Lung microvascular endothelial cell (primary cell): ENCODE results near the gene KLHDC8A. TPM values are rescaled to one million over a fixed set of nuclear protein-coding genes. Genes with fewer than 3 reads are reported as not detected.
"Not testable (repeated sequence)": the region's sequence is repeated elsewhere in the genome, so short reads cannot be mapped to it uniquely, and the experiment has no call there.

Experiments used
- DNase-seq, 2 donors: peaks; one replicate each; pipeline versions ENCODE4 v3.0.0 to v3.0.0-alpha.2; 2010; ENCODE audit warnings: low read depth in 2 of 2
- total RNA-seq: library from RNA; depleted of rRNA; stranded (reverse); fragments of >200 nt; gene quantifications from 2 replicates; pipeline ENCODE4 v1.2.1, GENCODE V29; 2014

KLHDC8A gene
- total RNA-seq, 1 donor from 2014 or later = not detected

GRCh38 chr1:205298191-205298994, 58.3 kb downstream of the KLHDC8A start:
- peak; percentile 64 to 87 for DNase-seq

- not testable (repeated sequence) for DNase-seq
Measured at GRCh38 chr1:205297546-205298177, 59.1 kb downstream of the KLHDC8A start.

- no peak for DNase-seq
Measured at GRCh38 chr1:205296154-205296553, 60.6 kb downstream of the KLHDC8A start.

GRCh38 chr1:205294934-205295333, 61.8 kb downstream of the KLHDC8A start:
- no peak for DNase-seq

GRCh38 chr1:205294175-205294917, 62.4 kb downstream of the KLHDC8A start:
- DNase-seq = peak; percentile 95 to 96

GRCh38 chr1:205293350-205294074, 63.2 kb downstream of the KLHDC8A start:
- no peak for DNase-seq

GRCh38 chr1:205291596-205291995, 65.1 kb downstream of the KLHDC8A start:
- no peak for DNase-seq

GRCh38 chr1:205287767-205288559, 68.8 kb downstream of the KLHDC8A start:
- DNase-seq = peak; percentile 38 to 54

- no peak for DNase-seq
Measured at GRCh38 chr1:205287076-205287475, 69.6 kb downstream of the KLHDC8A start.

GRCh38 chr1:205286335-205286950, 70.3 kb downstream of the KLHDC8A start:
- DNase-seq = no peak

Other genes with a start within 250 kb of the KLHDC8A start
- gene RBBP5, start 234.9 kb downstream of the KLHDC8A start, total RNA-seq = 10.9 and 16.3 TPM in 2 replicates
- 8.9 and 10.9 TPM in 2 replicates for gene DSTYK, start 145.2 kb downstream of the KLHDC8A start, total RNA-seq
- gene TMCC2, start 129.0 kb downstream of the KLHDC8A start, total RNA-seq = 0.40 and 0.44 TPM in 2 replicates
- 2.6 and 3.8 TPM in 2 replicates for gene NUAK2, start 35.2 kb downstream of the KLHDC8A start, total RNA-seq
- gene LEMD1, start 65.1 kb upstream of the KLHDC8A start, total RNA-seq = not detected in 2 replicates
- not detected in 2 replicates for gene BLACAT1, start 99.1 kb upstream of the KLHDC8A start, total RNA-seq
- 0.20 and 0.44 TPM in 2 replicates for gene CDK18, start 147.7 kb upstream of the KLHDC8A start, total RNA-seq